Measurements from ENCODE around the gene PTGR1. TPM values are rescaled to one million over a fixed set of nuclear protein-coding genes. Genes with fewer than 3 reads are reported as not detected.
A peak's percentile ranks its signal among the peaks of the same experiment; 100 is the strongest.
"Not testable (repeated sequence)": the region's sequence is repeated elsewhere in the genome, so short reads cannot be mapped to it uniquely, and the experiment has no call there.

Gene PTGR1
- polyA plus RNA-seq, 1 of the 3 experiments (the other 2 are of a cell fraction): 33.0 TPM

- TF ChIP-seq IRF3 (IDR thresholded peaks at IDR 0.05; ENCODE audit: low read depth, low read length): no peak
- TF ChIP-seq EZH2phosphoT487 (IDR thresholded peaks at IDR 0.05; ENCODE audit: borderline replicate concordance, low read depth): no peak
- no peak for TF ChIP-seq GATA2 (CRISPR knock-in tag; IDR thresholded peaks at IDR 0.05)
- no peak for TF ChIP-seq USF1 (IDR thresholded peaks at IDR 0.05; ENCODE audit: borderline replicate concordance, low read depth)
- no peak for TF ChIP-seq SIN3A (IDR thresholded peaks at IDR 0.05; ENCODE audit: borderline replicate concordance, low read depth, low read length)
- no peak for TF ChIP-seq CTCF (IDR thresholded peaks at IDR 0.05)
- peak; percentile 48 for TF ChIP-seq TCF12 (IDR thresholded peaks at IDR 0.05)
- TF ChIP-seq ELF1 (IDR thresholded peaks at IDR 0.05): no peak
- peak in 1 of 2 experiments; percentile 11; a peak in 1 of 4 replicates for TF ChIP-seq EP300 (IDR thresholded peaks at IDR 0.05; ENCODE audit: borderline replicate concordance in 1 of 2, low read depth in 1 of 2, low read length in 1 of 2)
- TF ChIP-seq USF2 (IDR thresholded peaks at IDR 0.05; ENCODE audit: borderline replicate concordance, low read depth, low read length): no peak
- no peak for TF ChIP-seq JUND (IDR thresholded peaks at IDR 0.05)
- TF ChIP-seq RAD21 (IDR thresholded peaks at IDR 0.05; ENCODE audit: low read length): no peak
- peak; percentile 77 for TF ChIP-seq NFIC (IDR thresholded peaks at IDR 0.05; ENCODE audit: borderline replicate concordance)
- no peak for TF ChIP-seq RFX5 (IDR thresholded peaks at IDR 0.05; ENCODE audit: low read length)
- no peak for TF ChIP-seq MAX (IDR thresholded peaks at IDR 0.05; ENCODE audit: low read depth)
- TF ChIP-seq NRF1 (IDR thresholded peaks at IDR 0.05; ENCODE audit: low read depth, low read length): no peak
- TF ChIP-seq PBX3 (IDR thresholded peaks at IDR 0.05): peak; percentile 66
- no peak for TF ChIP-seq CHD2 (IDR thresholded peaks at IDR 0.05; ENCODE audit: low read length, partially characterized antibody)
- no peak for TF ChIP-seq FOXJ3 (CRISPR knock-in tag; IDR thresholded peaks at IDR 0.05)
- no peak for TF ChIP-seq ZBTB33 (IDR thresholded peaks at IDR 0.05; ENCODE audit: borderline replicate concordance, low read depth)
Measured at GRCh38 chr9:111572950-111573604, 26.4 kb downstream of the PTGR1 start (continued).

- 87% methylated on average over 4 of the region's 4 CpGs for WGBS (ENCODE audit: low lambda C conversion rate)
- H3K27me3 ChIP-seq (ENCODE audit: insufficient read depth); H3K9me3 ChIP-seq; H3K4me1 ChIP-seq (ENCODE audit: control insufficient read depth in 1 of 2, insufficient read depth in 2 of 2, low read depth in 1 of 2, low read length in 1 of 2); DNase-seq; H3K9me2 ChIP-seq; H3K27ac ChIP-seq (ENCODE audit: low read depth in 2 of 2, low read length in 1 of 2); H4K20me1 ChIP-seq (ENCODE audit: insufficient read depth); CTCF ChIA-PET; POLR2A ChIA-PET; H2AFZ ChIP-seq (ENCODE audit: low read depth); H3K9ac ChIP-seq; H3K4me3 ChIP-seq (ENCODE audit: low read depth in 2 of 2, low read length in 1 of 2); H3F3A ChIP-seq (replicated peaks; ENCODE audit: insufficient read depth); H3K4me2 ChIP-seq; H3K79me2 ChIP-seq (ENCODE audit: insufficient read depth): not testable (repeated sequence)
- H3K36me3 ChIP-seq (replicated peaks in 1 of 2; ENCODE audit: control insufficient read depth in 1 of 2, insufficient read depth in 2 of 2, low read length in 1 of 2): peaks cover 7 to 72% of the 10 kb centered on the region in 2 experiments
Measured at GRCh38 chr9:111568127-111568526, 31.3 kb downstream of the PTGR1 start.

All from SK-N-SH (cell line).